ENCODE data around the gene PAPSS2. TPM values are rescaled to one million over a fixed set of nuclear protein-coding genes. Genes with fewer than 3 reads are reported as not detected.

PAPSS2 gene
- total RNA-seq, 2 donors from 2014 or later, result 15.7 to 20.2 TPM

- Mint-ChIP-seq H3K4me3 (no peak overlapping the region), H3K27ac (no peak overlapping the region), H3K4me1 (peaks cover 4% of the 10 kb centered on the region), H3K27me3 (ENCODE audit: insufficient read depth) (no peaks in the 10 kb centered on the region), H3K36me3 (ENCODE audit: low read depth) (peaks cover 3% of the 10 kb centered on the region), H3K9me3 (no peaks in the 10 kb centered on the region)
- no peak overlapping the region for H3K4me3 ChIP-seq (ENCODE audit: low read length)
- no peak overlapping the region for H3K9ac ChIP-seq (ENCODE audit: extremely low read depth, low read length, poor library complexity, severe bottlenecking)
- WGBS, 2 experiments (ENCODE audit: insufficient coverage in 1 of 2, insufficient read length in 1 of 2), result 85 to 97% methylated on average over 4 to 5 of the region's 5 CpGs
- H3K27ac ChIP-seq (ENCODE audit: low read depth, low read length), result no peak overlapping the region
- no peak for DNase-seq
- no peaks in the 10 kb centered on the region for H3K27me3 ChIP-seq (ENCODE audit: control insufficient read depth, insufficient read depth, low read length, poor library complexity, severe bottlenecking)
- no peak for TF ChIP-seq CTCF (conservative IDR thresholded peaks at IDR 0.05)
- H3K36me3 ChIP-seq (ENCODE audit: control insufficient read depth, insufficient read depth, low read length), result peaks cover 6% of the 10 kb centered on the region
- H3K4me1 ChIP-seq (ENCODE audit: control insufficient read depth, insufficient read depth, low read length), result no peaks in the 10 kb centered on the region
- H3K9me3 ChIP-seq (ENCODE audit: control insufficient read depth, low read length), result no peaks in the 10 kb centered on the region
These were observed 65.1 kb downstream of the PAPSS2 start for GRCh38 chr10:87724789-87725188.

GRCh38 chr10:87729940-87730339, 70.3 kb downstream of the PAPSS2 start:
- H3K4me1 Mint-ChIP-seq, result peaks cover 16% of the 10 kb centered on the region

GRCh38 chr10:87733081-87733480, 73.4 kb downstream of the PAPSS2 start:
- Histone ChIP-seq H3K36me3 (ENCODE audit: control insufficient read depth, insufficient read depth, low read length) (no peaks in the 10 kb centered on the region), H3K4me3 (ENCODE audit: low read length) (no peak overlapping the region), H3K27me3 (ENCODE audit: control insufficient read depth, insufficient read depth, low read length, poor library complexity, severe bottlenecking) (no peaks in the 10 kb centered on the region), H3K9ac (ENCODE audit: extremely low read depth, low read length, poor library complexity, severe bottlenecking) (no peak overlapping the region), H3K4me1 (ENCODE audit: control insufficient read depth, insufficient read depth, low read length) (no peaks in the 10 kb centered on the region), H3K9me3 (ENCODE audit: control insufficient read depth, low read length) (no peaks in the 10 kb centered on the region), H3K27ac (ENCODE audit: low read depth, low read length) (no peak overlapping the region)
- TF ChIP-seq CTCF (conservative IDR thresholded peaks at IDR 0.05), result no peak
- Mint-ChIP-seq H3K9me3 (no peaks in the 10 kb centered on the region), H3K4me3 (no peak overlapping the region), H3K27me3 (ENCODE audit: insufficient read depth) (no peaks in the 10 kb centered on the region), H3K36me3 (ENCODE audit: low read depth) (peaks cover 6% of the 10 kb centered on the region), H3K4me1 (peaks cover 20% of the 10 kb centered on the region), H3K27ac (no peak overlapping the region)
- DNase-seq, result no peak
- WGBS, 2 experiments (ENCODE audit: insufficient coverage in 1 of 2, insufficient read length in 1 of 2), result 88 to 89% methylated on average over 4 to 5 of the region's 5 CpGs

More at GRCh38 chr10:87729940-87730339, 70.3 kb downstream of the PAPSS2 start:
- H3K9ac ChIP-seq (ENCODE audit: extremely low read depth, low read length, poor library complexity, severe bottlenecking), result no peak overlapping the region
- Mint-ChIP-seq H3K27me3 (ENCODE audit: insufficient read depth) (no peaks in the 10 kb centered on the region), H3K27ac (no peak overlapping the region), H3K4me3 (no peak overlapping the region), H3K36me3 (ENCODE audit: low read depth) (peaks cover 6% of the 10 kb centered on the region), H3K9me3 (no peaks in the 10 kb centered on the region)
- H3K4me3 ChIP-seq (ENCODE audit: low read length), result no peak overlapping the region
- peaks cover 6% of the 10 kb centered on the region for H3K36me3 ChIP-seq (ENCODE audit: control insufficient read depth, insufficient read depth, low read length)
- no peaks in the 10 kb centered on the region for H3K9me3 ChIP-seq (ENCODE audit: control insufficient read depth, low read length)
- H3K4me1 ChIP-seq (ENCODE audit: control insufficient read depth, insufficient read depth, low read length), result no peaks in the 10 kb centered on the region
- DNase-seq, result no peak
- no peaks in the 10 kb centered on the region for H3K27me3 ChIP-seq (ENCODE audit: control insufficient read depth, insufficient read depth, low read length, poor library complexity, severe bottlenecking)
- TF ChIP-seq CTCF (conservative IDR thresholded peaks at IDR 0.05), result no peak
- H3K27ac ChIP-seq (ENCODE audit: low read depth, low read length), result no peak overlapping the region
- 90 to 95% methylated on average over 5 to 6 of the region's 6 CpGs for WGBS, 2 experiments (ENCODE audit: insufficient coverage in 1 of 2, insufficient read length in 1 of 2)

Data from endodermal cell (in vitro differentiated cells).